Neural cell (in vitro differentiated cells): Measurements from ENCODE around the gene UBE2V1. TPM values are rescaled to one million over a fixed set of nuclear protein-coding genes. Genes with fewer than 3 reads are reported as not detected.

Source experiments
- H2AFZ ChIP-seq: fragments of 200-600, 300-800 bp; sonication (generic), shearing (Covaris generic); 2 replicates; pipeline ENCODE4 v1.6.0; 2014; ENCODE audit warnings: low read depth, mild to moderate bottlenecking, antibody characterized with exemption, low read length, moderate library complexity
- H3F3A ChIP-seq: fragments of 200-600 bp; shearing (Covaris generic); 2 replicates; pipeline ENCODE4 v1.6.1; 2016; ENCODE audit warnings: mild to moderate bottlenecking, moderate library complexity, mixed read lengths, antibody characterized with exemption, low read length; ENCODE audit not compliant: insufficient read depth, poor library complexity, severe bottlenecking
- H3K27ac ChIP-seq: fragments of 200-600, 300-800 bp; sonication (generic), shearing (Covaris generic); 2 replicates; pipeline ENCODE4 v1.5.1; 2014; ENCODE audit warnings: mild to moderate bottlenecking, low read length, moderate library complexity
- H3K27me3 ChIP-seq: fragments of 300-800, 200-600 bp; sonication (generic), shearing (Covaris generic); 2 replicates; pipeline ENCODE4 v1.6.0; 2014; ENCODE audit warnings: mild to moderate bottlenecking, low read depth, low read length, moderate library complexity; ENCODE audit not compliant: insufficient read depth
- H3K36me3 ChIP-seq: fragments of 300-800, 200-600 bp; sonication (generic), shearing (Covaris generic); 2 replicates; pipeline ENCODE4 v1.5.1; 2014; ENCODE audit warnings: mild to moderate bottlenecking, antibody characterized with exemption, low read length, moderate library complexity; ENCODE audit not compliant: insufficient read depth
- H3K4me2 ChIP-seq: fragments of 300-800, 200-600 bp; sonication (generic), shearing (Covaris generic); 2 replicates; pipeline ENCODE4 v1.6.0; 2014; ENCODE audit warnings: mild to moderate bottlenecking, low read length
- H3K4me3 ChIP-seq: fragments of 300-800, 200-600 bp; sonication (generic), shearing (Covaris generic); 2 replicates; pipeline ENCODE4 v1.5.1; 2014; ENCODE audit warnings: mild to moderate bottlenecking, low read length, moderate library complexity
- H3K79me2 ChIP-seq: fragments of 200-600 bp; shearing (Covaris generic); replicated peaks from 2 replicates; pipeline ENCODE4 v1.6.0; 2014; ENCODE audit warnings: mild to moderate bottlenecking, low read length, moderate library complexity; ENCODE audit not compliant: insufficient read depth
- H3K9ac ChIP-seq: fragments of 300-800, 200-600 bp; sonication (generic), shearing (Covaris generic); 2 replicates; pipeline ENCODE4 v1.6.1; 2016; ENCODE audit warnings: mild to moderate bottlenecking, low read length, mixed read lengths
- H3K9me2 ChIP-seq: fragments of 200-600 bp; shearing (Covaris generic); 2 replicates; pipeline ENCODE4 v1.6.1; 2016; ENCODE audit warnings: mild to moderate bottlenecking, low read length, mixed read lengths; ENCODE audit not compliant: insufficient read depth
- H3K9me3 ChIP-seq: fragments of 200-600, 300-800 bp; sonication (generic), shearing (Covaris generic); 2 replicates; pipeline ENCODE4 v1.6.1; 2016; ENCODE audit warnings: mild to moderate bottlenecking, mixed run types, low read length, moderate library complexity, mixed read lengths
- H4K20me1 ChIP-seq: fragments of 200-600 bp; shearing (Covaris generic); 2 replicates; pipeline ENCODE4 v1.6.1; 2016; ENCODE audit warnings: mild to moderate bottlenecking, mixed run types; ENCODE audit not compliant: insufficient read depth
- EP300 ChIP-seq: fragments of 450-650 bp; conservative IDR thresholded peaks from 2 replicates; pipeline ENCODE4 v1.6.1; 2014; ENCODE audit warnings: antibody characterized with exemption, mild to moderate bottlenecking, moderate library complexity; ENCODE audit not compliant: poor library complexity, severe bottlenecking
- EZH2 ChIP-seq: fragments of 200-600, 300-800 bp; shearing (Covaris generic), sonication (generic); IDR thresholded peaks from 2 replicates; pipeline ENCODE4 v1.6.1; 2014; ENCODE audit warnings: antibody characterized with exemption, low read length, borderline replicate concordance, mild to moderate bottlenecking; ENCODE audit not compliant: insufficient read depth, poor library complexity, severe bottlenecking
- MXI1 ChIP-seq: fragments of 450-650 bp; conservative IDR thresholded peaks from 2 replicates; pipeline ENCODE4 v1.6.1; 2014; ENCODE audit warnings: antibody characterized with exemption, mild to moderate bottlenecking; ENCODE audit not compliant: poor library complexity, severe bottlenecking
- POLR2AphosphoS5 ChIP-seq: IDR thresholded peaks from 2 replicates; pipeline ENCODE4 v1.6.1; 2012
- RAD21 ChIP-seq: fragments of 450-650 bp; conservative IDR thresholded peaks from 2 replicates; pipeline ENCODE4 v1.6.1; 2014; ENCODE audit warnings: antibody characterized with exemption, mild to moderate bottlenecking, moderate library complexity
- SMC3 ChIP-seq: fragments of 450-650 bp; conservative IDR thresholded peaks from 2 replicates; pipeline ENCODE4 v1.6.1; 2014; ENCODE audit warnings: antibody characterized with exemption, mild to moderate bottlenecking, moderate library complexity; ENCODE audit not compliant: poor library complexity
- TAF1 ChIP-seq: IDR thresholded peaks from 2 replicates; pipeline ENCODE4 v1.6.1; 2012; ENCODE audit warnings: low read depth
- polyA plus RNA-seq: library from polyadenylated mRNA; depleted of rRNA; stranded (reverse); fragments of >200 nt; gene quantifications from 2 replicates; pipeline ENCODE4 v1.2.3, GENCODE V29; 2014
- TF ChIP-seq, protein P1 (sequence below): fragments of 450-650 bp; IDR thresholded peaks from 2 replicates; pipeline ENCODE4 v1.5.1; 2014; ENCODE audit warnings: antibody characterized with exemption, mild to moderate bottlenecking, moderate library complexity; ENCODE audit not compliant: poor library complexity, severe bottlenecking
- TF ChIP-seq, protein P2 (sequence below): IDR thresholded peaks from 2 replicates; pipeline ENCODE4 v1.6.1; 2012; ENCODE audit warnings: borderline replicate concordance

The UBE2V1 gene
- polyA plus RNA-seq, 1 donor from 2014 or later, result 34.4 TPM

- Histone ChIP-seq H3K9me3 (no peaks in the 10 kb centered on the region), H3K4me3 (no peak overlapping the region), H3F3A (no peaks in the 10 kb centered on the region), H4K20me1 (no peaks in the 10 kb centered on the region), H3K36me3 (no peaks in the 10 kb centered on the region), H3K9ac (no peak overlapping the region), H3K4me2 (no peak overlapping the region), H3K9me2 (no peaks in the 10 kb centered on the region), H3K27ac (no peak overlapping the region), H3K27me3 (no peaks in the 10 kb centered on the region), H3K79me2 (no peaks in the 10 kb centered on the region), H2AFZ (no peak overlapping the region)
- no peak for TF ChIP-seq POLR2AphosphoS5
- no peak for TF ChIP-seq EZH2
- no peak for TF ChIP-seq TAF1
- no peak for TF ChIP-seq SMC3
- TF ChIP-seq, protein P1, sequence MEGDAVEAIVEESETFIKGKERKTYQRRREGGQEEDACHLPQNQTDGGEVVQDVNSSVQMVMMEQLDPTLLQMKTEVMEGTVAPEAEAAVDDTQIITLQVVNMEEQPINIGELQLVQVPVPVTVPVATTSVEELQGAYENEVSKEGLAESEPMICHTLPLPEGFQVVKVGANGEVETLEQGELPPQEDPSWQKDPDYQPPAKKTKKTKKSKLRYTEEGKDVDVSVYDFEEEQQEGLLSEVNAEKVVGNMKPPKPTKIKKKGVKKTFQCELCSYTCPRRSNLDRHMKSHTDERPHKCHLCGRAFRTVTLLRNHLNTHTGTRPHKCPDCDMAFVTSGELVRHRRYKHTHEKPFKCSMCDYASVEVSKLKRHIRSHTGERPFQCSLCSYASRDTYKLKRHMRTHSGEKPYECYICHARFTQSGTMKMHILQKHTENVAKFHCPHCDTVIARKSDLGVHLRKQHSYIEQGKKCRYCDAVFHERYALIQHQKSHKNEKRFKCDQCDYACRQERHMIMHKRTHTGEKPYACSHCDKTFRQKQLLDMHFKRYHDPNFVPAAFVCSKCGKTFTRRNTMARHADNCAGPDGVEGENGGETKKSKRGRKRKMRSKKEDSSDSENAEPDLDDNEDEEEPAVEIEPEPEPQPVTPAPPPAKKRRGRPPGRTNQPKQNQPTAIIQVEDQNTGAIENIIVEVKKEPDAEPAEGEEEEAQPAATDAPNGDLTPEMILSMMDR, result no peak
- TF ChIP-seq MXI1, result no peak
- TF ChIP-seq EP300, result no peak
- no peak for TF ChIP-seq RAD21
- TF ChIP-seq, protein P2, sequence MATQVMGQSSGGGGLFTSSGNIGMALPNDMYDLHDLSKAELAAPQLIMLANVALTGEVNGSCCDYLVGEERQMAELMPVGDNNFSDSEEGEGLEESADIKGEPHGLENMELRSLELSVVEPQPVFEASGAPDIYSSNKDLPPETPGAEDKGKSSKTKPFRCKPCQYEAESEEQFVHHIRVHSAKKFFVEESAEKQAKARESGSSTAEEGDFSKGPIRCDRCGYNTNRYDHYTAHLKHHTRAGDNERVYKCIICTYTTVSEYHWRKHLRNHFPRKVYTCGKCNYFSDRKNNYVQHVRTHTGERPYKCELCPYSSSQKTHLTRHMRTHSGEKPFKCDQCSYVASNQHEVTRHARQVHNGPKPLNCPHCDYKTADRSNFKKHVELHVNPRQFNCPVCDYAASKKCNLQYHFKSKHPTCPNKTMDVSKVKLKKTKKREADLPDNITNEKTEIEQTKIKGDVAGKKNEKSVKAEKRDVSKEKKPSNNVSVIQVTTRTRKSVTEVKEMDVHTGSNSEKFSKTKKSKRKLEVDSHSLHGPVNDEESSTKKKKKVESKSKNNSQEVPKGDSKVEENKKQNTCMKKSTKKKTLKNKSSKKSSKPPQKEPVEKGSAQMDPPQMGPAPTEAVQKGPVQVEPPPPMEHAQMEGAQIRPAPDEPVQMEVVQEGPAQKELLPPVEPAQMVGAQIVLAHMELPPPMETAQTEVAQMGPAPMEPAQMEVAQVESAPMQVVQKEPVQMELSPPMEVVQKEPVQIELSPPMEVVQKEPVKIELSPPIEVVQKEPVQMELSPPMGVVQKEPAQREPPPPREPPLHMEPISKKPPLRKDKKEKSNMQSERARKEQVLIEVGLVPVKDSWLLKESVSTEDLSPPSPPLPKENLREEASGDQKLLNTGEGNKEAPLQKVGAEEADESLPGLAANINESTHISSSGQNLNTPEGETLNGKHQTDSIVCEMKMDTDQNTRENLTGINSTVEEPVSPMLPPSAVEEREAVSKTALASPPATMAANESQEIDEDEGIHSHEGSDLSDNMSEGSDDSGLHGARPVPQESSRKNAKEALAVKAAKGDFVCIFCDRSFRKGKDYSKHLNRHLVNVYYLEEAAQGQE, result no peak
These were observed 57.3 kb downstream of the UBE2V1 start for GRCh38 chr20:50055524-50056083.

GRCh38 chr20:50054626-50055511, 58.1 kb downstream of the UBE2V1 start:
- no peaks in the 10 kb centered on the region for H3K9me3 ChIP-seq
- no peak overlapping the region for H2AFZ ChIP-seq
- no peaks in the 10 kb centered on the region for H3K79me2 ChIP-seq
- H3F3A ChIP-seq, result no peaks in the 10 kb centered on the region
- no peak overlapping the region for H3K4me2 ChIP-seq
- no peak overlapping the region for H3K4me3 ChIP-seq
- H4K20me1 ChIP-seq, result no peaks in the 10 kb centered on the region
- TF ChIP-seq TAF1 (no peak), MXI1 (no peak), EP300 (no peak), RAD21 (no peak), POLR2AphosphoS5 (no peak), EZH2 (no peak), SMC3 (no peak)
- TF ChIP-seq, protein P2, result no peak
- TF ChIP-seq, protein P1, result no peak
- no peaks in the 10 kb centered on the region for H3K36me3 ChIP-seq
- no peak overlapping the region for H3K27ac ChIP-seq
- no peak overlapping the region for H3K9ac ChIP-seq
- H3K9me2 ChIP-seq, result no peaks in the 10 kb centered on the region
- no peaks in the 10 kb centered on the region for H3K27me3 ChIP-seq
